Testis (tissue), 3 donors: ENCODE data around the gene FAM228A. TPM values are rescaled to one million over a fixed set of nuclear protein-coding genes. Genes with fewer than 3 reads are reported as not detected.
A peak's percentile ranks its signal among the peaks of the same experiment; 100 is the strongest.
"Not testable (repeated sequence)": the region's sequence is repeated elsewhere in the genome, so short reads cannot be mapped to it uniquely, and the experiment has no call there.

Source experiments
- DNase-seq: peaks from one replicate; pipeline ENCODE4 v3.0.0-alpha.2; 2019
- H3K27ac ChIP-seq, 2 donors: fragments of 200-600 bp; sonication (generic); one replicate each; pipeline ENCODE4 v1.5.1; 2019
- H3K27me3 ChIP-seq: fragments of 200-600 bp; sonication (generic); one replicate; pipeline ENCODE4 v1.5.1; 2019
- H3K36me3 ChIP-seq: fragments of 200-600 bp; sonication (generic); one replicate; pipeline ENCODE4 v1.5.1; 2017; ENCODE audit warnings: low read depth; ENCODE audit errors: missing control alignments
- H3K4me1 ChIP-seq: fragments of 200-600 bp; sonication (generic); one replicate; pipeline ENCODE4 v1.5.1; 2019
- H3K4me3 ChIP-seq, 2 donors: fragments of 200-600 bp; sonication (generic); one replicate each; pipeline ENCODE4 v1.5.1; 2017 to 2019
- H3K9me3 ChIP-seq: fragments of 200-600 bp; sonication (generic); one replicate; pipeline ENCODE4 v1.5.1; 2017
- CTCF ChIP-seq, 3 experiments: fragments of 450-650 bp in 2 of 3; fragments of 200-600 bp in 1 of 3; sonication (generic) in 1 of 3; IDR thresholded peaks; one replicate each; pipeline ENCODE4 v1.5.1; 2016 to 2019; ENCODE audit warnings: antibody characterized with exemption in 3 of 3, mild to moderate bottlenecking in 2 of 3, moderate library complexity in 1 of 3
- POLR2A ChIP-seq: fragments of 450-650 bp; IDR thresholded peaks from one replicate; pipeline ENCODE4 v1.6.1; 2017; ENCODE audit warnings: antibody characterized with exemption, mild to moderate bottlenecking, moderate library complexity
- WGBS, 2 donors: methylation state at CpG; one replicate each; pipeline ENCODE4 v1.1.5; 2018; 5-methylcytosine and 5-hydroxymethylcytosine counted together
- intact Hi-C: fragments of 100-400 bp; cut with DNase I; formaldehyde crosslinking; loops from one replicate; pipeline ENCODE4 v1.15.1; 2023; ENCODE audit warnings: low total_unique reads
- polyA plus RNA-seq: library from polyadenylated mRNA; stranded (reverse); fragments of 350-450 nt; fragmentation: Illumina TruSeq; extraction: RNeasy Lipid Tissue Mini Kit (QIAGEN cat#74804); gene quantifications from one replicate; pipeline ENCODE4 v1.2.3, GENCODE V29; 2014; ENCODE audit warnings: low read depth, low replicate concordance; ENCODE audit not compliant: insufficient read depth
- total RNA-seq, 2 donors: library from RNA; depleted of rRNA; stranded (reverse); fragments of >200 nt; gene quantifications; one replicate each; pipeline ENCODE4 v1.2.3, GENCODE V29; 2016

FAM228A gene
- total and polyA plus RNA-seq, 3 donors from 2014 or later: 29.7 to 72.4 (median 33.4) TPM

- TF ChIP-seq POLR2A (no peak), CTCF (IDR thresholded peaks at IDR 0.05) (no peak)
Observed at GRCh38 chr2:24183366-24184069, 8.7 kb downstream of the FAM228A start.

GRCh38 chr2:24189551-24189950, 14.7 kb downstream of the FAM228A start:
- intact Hi-C loops: no loop called here
- H3K36me3 ChIP-seq: no peaks in the 10 kb centered on the region
- H3K4me1 ChIP-seq: no peaks in the 10 kb centered on the region
- WGBS, 2 donors: 87 to 91% methylated on average over 10 of the region's 10 CpGs
- TF ChIP-seq POLR2A: no peak
- H3K4me3 ChIP-seq: no peak overlapping the region
- no peak overlapping the region for H3K27ac ChIP-seq
- no peaks in the 10 kb centered on the region for H3K27me3 ChIP-seq
- DNase-seq: no peak
- H3K9me3 ChIP-seq: no peaks in the 10 kb centered on the region

More at GRCh38 chr2:24183366-24184069, 8.7 kb downstream of the FAM228A start:
- H3K4me3 ChIP-seq: no peak overlapping the region
- H3K9me3 ChIP-seq: no peaks in the 10 kb centered on the region
- intact Hi-C loops: no loop called here
- no peaks in the 10 kb centered on the region for H3K36me3 ChIP-seq
- WGBS, 2 donors: 53 to 54% methylated on average over 6 of the region's 6 CpGs
- no peak overlapping the region for H3K27ac ChIP-seq
- peaks cover 12% of the 10 kb centered on the region for H3K4me1 ChIP-seq
- peak; percentile 43 for DNase-seq
- no peaks in the 10 kb centered on the region for H3K27me3 ChIP-seq

- Histone ChIP-seq H3K27me3 (no peaks in the 10 kb centered on the region), H3K27ac (no peak overlapping the region), H3K9me3 (no peaks in the 10 kb centered on the region), H3K36me3 (no peaks in the 10 kb centered on the region), H3K4me3 (no peak overlapping the region), H3K4me1 (no peaks in the 10 kb centered on the region)
- intact Hi-C loops: no loop called here
- TF ChIP-seq POLR2A (no peak), CTCF (IDR thresholded peaks at IDR 0.05) (no peak)
- WGBS, 2 donors: 85 to 95% methylated on average over 6 to 9 of the region's 9 CpGs
- no peak for DNase-seq
Observed at GRCh38 chr2:24190503-24190902, 15.7 kb downstream of the FAM228A start.

GRCh38 chr2:24191156-24191555, 16.3 kb downstream of the FAM228A start:
- TF ChIP-seq CTCF (IDR thresholded peaks at IDR 0.05): no peak
- TF ChIP-seq POLR2A: no peak
- Histone ChIP-seq H3K27me3 (no peaks in the 10 kb centered on the region), H3K4me3 (no peak overlapping the region), H3K36me3 (no peaks in the 10 kb centered on the region), H3K9me3 (no peaks in the 10 kb centered on the region), H3K27ac (no peak overlapping the region), H3K4me1 (no peaks in the 10 kb centered on the region)
- intact Hi-C loops: no loop called here
- 93 to 95% methylated on average over 7 to 9 of the region's 9 CpGs for WGBS, 2 donors
- no peak for DNase-seq

- Histone ChIP-seq H3K27ac (no peak overlapping the region), H3K36me3 (no peaks in the 10 kb centered on the region), H3K4me3 (no peak overlapping the region), H3K9me3 (no peaks in the 10 kb centered on the region), H3K4me1 (no peaks in the 10 kb centered on the region), H3K27me3 (no peaks in the 10 kb centered on the region)
- TF ChIP-seq CTCF (IDR thresholded peaks at IDR 0.05): no peak
- TF ChIP-seq POLR2A: no peak
- WGBS, 2 donors: 72 to 85% methylated on average over 5 of the region's 5 CpGs
- DNase-seq: no peak
- intact Hi-C loops: no loop called here
Observed at GRCh38 chr2:24191848-24192247, 17.0 kb downstream of the FAM228A start.

GRCh38 chr2:24197213-24197612, 22.4 kb downstream of the FAM228A start:
- H3K9me3 ChIP-seq, intact Hi-C loops, H3K4me1 ChIP-seq, H3K27ac ChIP-seq, H3K36me3 ChIP-seq, DNase-seq, H3K4me3 ChIP-seq, H3K27me3 ChIP-seq: not testable (repeated sequence)
- 92 to 100% methylated on average over 1 of the region's 1 CpG for WGBS, 2 donors
